Endothelial cell (in vitro differentiated cells): ENCODE data around the gene BACH2. TPM values are rescaled to one million over a fixed set of nuclear protein-coding genes. Genes with fewer than 3 reads are reported as not detected.

ENCODE experiments used
- DNase-seq: peaks from one replicate; pipeline ENCODE4 v3.0.0; 2021; ENCODE audit warnings: low spot score
- H3K27ac Mint-ChIP-seq: one replicate; pipeline ENCODE4 v1.8.0; 2021; ENCODE audit warnings: mixed read lengths, inconsistent platforms; ENCODE audit not compliant: unreplicated experiment
- H3K27me3 Mint-ChIP-seq: one replicate; pipeline ENCODE4 v1.8.0; 2021; ENCODE audit warnings: mild to moderate bottlenecking, moderate library complexity, mixed read lengths, inconsistent platforms; ENCODE audit not compliant: unreplicated experiment
- H3K36me3 Mint-ChIP-seq: one replicate; pipeline ENCODE4 v1.8.0; 2021; ENCODE audit warnings: mild to moderate bottlenecking, low read depth, mixed read lengths, inconsistent platforms; ENCODE audit not compliant: unreplicated experiment
- H3K4me1 Mint-ChIP-seq: one replicate; pipeline ENCODE4 v1.8.0; 2021; ENCODE audit warnings: mild to moderate bottlenecking, mixed read lengths, inconsistent platforms; ENCODE audit not compliant: unreplicated experiment
- H3K4me3 Mint-ChIP-seq: one replicate; pipeline ENCODE4 v1.8.0; 2021; ENCODE audit warnings: mild to moderate bottlenecking, mixed read lengths, inconsistent platforms; ENCODE audit not compliant: unreplicated experiment
- H3K9me3 Mint-ChIP-seq: one replicate; pipeline ENCODE4 v1.8.0; 2021; ENCODE audit warnings: mixed read lengths, inconsistent platforms; ENCODE audit not compliant: unreplicated experiment
- CTCF ChIP-seq: fragments of 200-600 bp; sonication (generic); IDR thresholded peaks from one replicate; pipeline ENCODE4 v1.5.0; 2021; ENCODE audit warnings: antibody characterized with exemption; ENCODE audit not compliant: unreplicated experiment
- total RNA-seq: library from RNA; stranded (reverse); fragmentation: NEBNext Ultra II Directional; extraction: Animal tissue kit (Norgen Biotek cat#: 25700); gene quantifications from one replicate; pipeline ENCODE4 v1.2.1, GENCODE V29; 2021; ENCODE audit not compliant: unreplicated experiment

BACH2 gene
- total RNA-seq, 1 donor from 2014 or later: 3.9 TPM

- Mint-ChIP-seq H3K9me3 (no peaks in the 10 kb centered on the region), H3K4me1 (no peaks in the 10 kb centered on the region), H3K36me3 (no peaks in the 10 kb centered on the region), H3K4me3 (no peak overlapping the region), H3K27me3 (peaks cover 3% of the 10 kb centered on the region), H3K27ac (no peak overlapping the region)
- no peak for TF ChIP-seq CTCF
- DNase-seq: no peak
Observed at GRCh38 chr6:89970072-89970471, 326.6 kb downstream of the BACH2 start.

GRCh38 chr6:89966913-89967312 lies 329.7 kb downstream of the BACH2 start:
- no peak for DNase-seq
- Mint-ChIP-seq H3K27ac (no peak overlapping the region), H3K4me3 (no peak overlapping the region), H3K9me3 (no peaks in the 10 kb centered on the region), H3K27me3 (peaks cover 4% of the 10 kb centered on the region), H3K36me3 (no peaks in the 10 kb centered on the region), H3K4me1 (no peaks in the 10 kb centered on the region)
- no peak for TF ChIP-seq CTCF

- Mint-ChIP-seq H3K4me1 (no peaks in the 10 kb centered on the region), H3K36me3 (no peaks in the 10 kb centered on the region), H3K4me3 (no peak overlapping the region), H3K27ac (no peak overlapping the region), H3K27me3 (peaks cover 1% of the 10 kb centered on the region), H3K9me3 (no peaks in the 10 kb centered on the region)
- TF ChIP-seq CTCF: no peak
- DNase-seq: no peak
Observed at GRCh38 chr6:89966228-89966544, 330.5 kb downstream of the BACH2 start.

GRCh38 chr6:89965441-89966227 lies 331.0 kb downstream of the BACH2 start:
- Mint-ChIP-seq H3K36me3 (no peaks in the 10 kb centered on the region), H3K27ac (no peak overlapping the region), H3K4me1 (no peaks in the 10 kb centered on the region), H3K27me3 (peaks cover 1% of the 10 kb centered on the region), H3K4me3 (no peak overlapping the region), H3K9me3 (no peaks in the 10 kb centered on the region)
- DNase-seq: no peak
- no peak for TF ChIP-seq CTCF

- no peak overlapping the region for H3K4me3 Mint-ChIP-seq
- no peaks in the 10 kb centered on the region for H3K36me3 Mint-ChIP-seq
- H3K27me3 Mint-ChIP-seq: peaks cover 1% of the 10 kb centered on the region
- peaks cover 3% of the 10 kb centered on the region for H3K4me1 Mint-ChIP-seq
- no peak for DNase-seq
- TF ChIP-seq CTCF: no peak
- H3K27ac Mint-ChIP-seq: no peak overlapping the region
- no peaks in the 10 kb centered on the region for H3K9me3 Mint-ChIP-seq
Observed at GRCh38 chr6:89963391-89963790, 333.3 kb downstream of the BACH2 start.
